ENCODE measurements around the gene MSH5. TPM values are rescaled to one million over a fixed set of nuclear protein-coding genes. Genes with fewer than 3 reads are reported as not detected.
A peak's percentile ranks its signal among the peaks of the same experiment; 100 is the strongest.

The MSH5 gene
- total RNA-seq, 1 donor from 2014 or later: 18.7 TPM

GRCh38 chr6:31728767-31729514 is 10.9 kb upstream of the MSH5 start, which contains the start of gene DDAH2:
TSS of gene DDAH2 (minus strand) at chr6:31729299. CDS start at chr6:31729161, 138 bp downstream.
- no peak for DNase-seq (ENCODE audit: extremely low read depth, low read depth, low spot score)

GRCh38 chr6:31729515-31729978 is 10.3 kb upstream of the MSH5 start:
- peak; percentile 62 for DNase-seq (ENCODE audit: extremely low read depth, low read depth, low spot score)

GRCh38 chr6:31729979-31730630 is 9.7 kb upstream of the MSH5 start:
- no peak for DNase-seq (ENCODE audit: extremely low read depth, low read depth, low spot score)

- no peak for DNase-seq (ENCODE audit: extremely low read depth, low read depth, low spot score)
Observed at GRCh38 chr6:31730631-31731086, 9.1 kb upstream of the MSH5 start.

GRCh38 chr6:31732029-31732428 is 7.8 kb upstream of the MSH5 start:
- DNase-seq (ENCODE audit: extremely low read depth, low read depth, low spot score): no peak

- no peak for DNase-seq (ENCODE audit: extremely low read depth, low read depth, low spot score)
Observed at GRCh38 chr6:31733734-31734133, 6.1 kb upstream of the MSH5 start.

- DNase-seq (ENCODE audit: extremely low read depth, low read depth, low spot score): no peak
Observed at GRCh38 chr6:31734247-31734820, 5.5 kb upstream of the MSH5 start.

GRCh38 chr6:31734821-31735406 is 4.9 kb upstream of the MSH5 start:
- DNase-seq (ENCODE audit: extremely low read depth, low read depth, low spot score): no peak

GRCh38 chr6:31736021-31736767 is 3.6 kb upstream of the MSH5 start, which contains the start of gene CLIC1:
TSS of gene CLIC1 (minus strand) at chr6:31736530. CDS start at chr6:31736300, 230 bp downstream.
- no peak for DNase-seq (ENCODE audit: extremely low read depth, low read depth, low spot score)

GRCh38 chr6:31736768-31737314 is 3.0 kb upstream of the MSH5 start:
- no peak for DNase-seq (ENCODE audit: extremely low read depth, low read depth, low spot score)

GRCh38 chr6:31737315-31737990 is 2.4 kb upstream of the MSH5 start:
- no peak for DNase-seq (ENCODE audit: extremely low read depth, low read depth, low spot score)

- DNase-seq (ENCODE audit: extremely low read depth, low read depth, low spot score): peak; percentile 73
Observed at GRCh38 chr6:31737991-31738979, 1.5 kb upstream of the MSH5 start.

GRCh38 chr6:31740397-31741223 is 805 bp downstream of the MSH5 start:
- DNase-seq (ENCODE audit: extremely low read depth, low read depth, low spot score): no peak

GRCh38 chr6:31741815-31742214 is 2.0 kb downstream of the MSH5 start:
- DNase-seq (ENCODE audit: extremely low read depth, low read depth, low spot score): no peak

GRCh38 chr6:31742894-31743293 is 3.1 kb downstream of the MSH5 start:
- no peak for DNase-seq (ENCODE audit: extremely low read depth, low read depth, low spot score)

GRCh38 chr6:31744422-31744821 is 4.6 kb downstream of the MSH5 start:
- no peak for DNase-seq (ENCODE audit: extremely low read depth, low read depth, low spot score)

GRCh38 chr6:31749301-31750036 is 9.7 kb downstream of the MSH5 start:
- DNase-seq (ENCODE audit: extremely low read depth, low read depth, low spot score): no peak
